ENCODE measurements around the gene TCERG1. TPM values are rescaled to one million over a fixed set of nuclear protein-coding genes. Genes with fewer than 3 reads are reported as not detected.

Gene TCERG1
- total RNA-seq, result 15.5 TPM
- long read RNA-seq, full-length matches to known transcripts, result 2 of 16 reads
- long read RNA-seq, partial matches to known transcripts, result 12 of 16 reads
- long read RNA-seq, other reads (novel, unspliced or antisense), result 2 of 16 reads

GRCh38 chr5:146446861-146447733 lies at the start of gene TCERG1:
Gene TCERG1 (plus strand): TSS chr5:146447333. CDS start chr5:146447350, 17 bp downstream.
- intact Hi-C loops (cut with micrococcal nuclease), result no loop called here

GRCh38 chr5:146398826-146399225 lies 48.3 kb upstream of the TCERG1 start:
- intact Hi-C loops (cut with micrococcal nuclease), result no loop called here
- no peak for ATAC-seq
- no peak for DNase-seq

More at GRCh38 chr5:146446861-146447733, at the start of gene TCERG1:
- peak; percentile 97 for ATAC-seq
- peak; percentile 99 for DNase-seq

- intact Hi-C loops (cut with micrococcal nuclease), result no loop called here
- ATAC-seq (no peak), DNase-seq (no peak)
Measured at GRCh38 chr5:146399481-146399880, 47.7 kb upstream of the TCERG1 start.

- no peak for ATAC-seq
- no peak for DNase-seq
- intact Hi-C loops (cut with micrococcal nuclease), result no loop called here
Measured at GRCh38 chr5:146400201-146400600, 46.9 kb upstream of the TCERG1 start.

- no peak for DNase-seq
- intact Hi-C loops (cut with micrococcal nuclease), result no loop called here
- ATAC-seq, result no peak
Measured at GRCh38 chr5:146401021-146401420, 46.1 kb upstream of the TCERG1 start.

- ATAC-seq, result no peak
- intact Hi-C loops (cut with micrococcal nuclease), result no loop called here
- no peak for DNase-seq
Measured at GRCh38 chr5:146402949-146403348, 44.2 kb upstream of the TCERG1 start.

GRCh38 chr5:146409054-146409671 lies 38.0 kb upstream of the TCERG1 start:
- ATAC-seq (no peak), DNase-seq (no peak)
- intact Hi-C loops (cut with micrococcal nuclease), result no loop called here

GRCh38 chr5:146410272-146410671 lies 36.9 kb upstream of the TCERG1 start:
- ATAC-seq (no peak), DNase-seq (no peak)
- intact Hi-C loops (cut with micrococcal nuclease), result no loop called here

GRCh38 chr5:146419696-146420095 lies 27.4 kb upstream of the TCERG1 start:
- intact Hi-C loops (cut with micrococcal nuclease), result no loop called here
- DNase-seq, result no peak
- ATAC-seq, result no peak

- intact Hi-C loops (cut with micrococcal nuclease), result no loop called here
- DNase-seq, result no peak
- no peak for ATAC-seq
Measured at GRCh38 chr5:146425023-146425422, 22.1 kb upstream of the TCERG1 start.

GRCh38 chr5:146426305-146426704 lies 20.8 kb upstream of the TCERG1 start:
- DNase-seq (no peak), ATAC-seq (no peak)
- intact Hi-C loops (cut with micrococcal nuclease), result loop anchor here (2.0 kb wide), 1 partner anchor 136 kb away; no protein-coding TSS in a partner anchor

GRCh38 chr5:146426853-146427618 lies 20.1 kb upstream of the TCERG1 start:
- intact Hi-C loops (cut with micrococcal nuclease), result loop anchor here (2.0 kb wide), 1 partner anchor 136 kb away; no protein-coding TSS in a partner anchor
- no peak for DNase-seq
- ATAC-seq, result peak; percentile 64

GRCh38 chr5:146427619-146427997 lies 19.5 kb upstream of the TCERG1 start:
- no peak for DNase-seq
- ATAC-seq, result no peak
- intact Hi-C loops (cut with micrococcal nuclease), result loop anchor here (2.0 kb wide), 1 partner anchor 137 kb away; no protein-coding TSS in a partner anchor

- DNase-seq, result no peak
- intact Hi-C loops (cut with micrococcal nuclease), result no loop called here
Measured at GRCh38 chr5:146428658-146429057, 18.5 kb upstream of the TCERG1 start.

GRCh38 chr5:146440353-146440752 lies 6.8 kb upstream of the TCERG1 start:
- ATAC-seq, result no peak

More at GRCh38 chr5:146428658-146429057, 18.5 kb upstream of the TCERG1 start:
- ATAC-seq, result no peak

GRCh38 chr5:146440870-146441495 lies 6.2 kb upstream of the TCERG1 start:
- ATAC-seq, result no peak
- intact Hi-C loops (cut with micrococcal nuclease), result no loop called here
- no peak for DNase-seq

More at GRCh38 chr5:146440353-146440752, 6.8 kb upstream of the TCERG1 start:
- no peak for DNase-seq
- intact Hi-C loops (cut with micrococcal nuclease), result no loop called here

GRCh38 chr5:146441896-146442295 lies 5.2 kb upstream of the TCERG1 start:
- intact Hi-C loops (cut with micrococcal nuclease), result no loop called here
- DNase-seq (no peak), ATAC-seq (no peak)

GRCh38 chr5:146447734-146448380 lies 724 bp downstream of the TCERG1 start:
- ATAC-seq (no peak), DNase-seq (no peak)
- intact Hi-C loops (cut with micrococcal nuclease), result no loop called here
